GM10266 (cell line): ENCODE measurements around the gene EGFLAM.
"Not testable (repeated sequence)": the region's sequence is repeated elsewhere in the genome, so short reads cannot be mapped to it uniquely, and the experiment has no call there.

Experiments
- DNase-seq: peaks from one replicate; pipeline ENCODE4 v3.0.0; 2012; ENCODE audit errors: extremely low spot score
- CTCF ChIP-seq: IDR thresholded peaks from 2 replicates; pipeline ENCODE4 v1.5.1; 2012; ENCODE audit warnings: mild to moderate bottlenecking, low read depth; ENCODE audit not compliant: control insufficient read depth, insufficient read depth; ENCODE audit errors: missing control alignments

EGFLAM gene

GRCh38 chr5:38410304-38410990 lies 152.1 kb downstream of the EGFLAM start:
- TF ChIP-seq CTCF = no peak
- no peak for DNase-seq

DNA sequence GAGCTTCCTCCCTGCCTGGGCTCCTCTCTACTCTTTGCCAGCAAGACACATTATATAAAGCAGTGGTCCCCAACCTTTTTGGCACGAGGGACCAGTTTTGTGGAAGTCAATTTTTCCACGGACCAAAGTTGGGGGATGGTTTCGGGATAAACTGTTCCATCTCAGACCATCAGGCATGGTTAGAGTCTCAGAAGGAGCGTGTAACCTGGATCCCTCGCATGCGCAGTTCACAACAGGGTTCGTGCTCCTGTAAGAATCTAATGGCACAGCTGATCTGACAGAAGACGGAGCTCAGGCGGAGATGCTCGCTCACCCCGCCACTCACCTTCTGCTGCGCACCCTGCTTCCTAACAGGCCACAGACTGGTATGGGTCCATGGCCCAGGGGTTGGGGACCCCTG lies 155.3 kb downstream of the EGFLAM start:
- TF ChIP-seq CTCF = no peak
- DNase-seq = no peak

- no peak for TF ChIP-seq CTCF
- no peak for DNase-seq
Observed at GRCh38 chr5:38414348-38414747, 156.0 kb downstream of the EGFLAM start.

DNA sequence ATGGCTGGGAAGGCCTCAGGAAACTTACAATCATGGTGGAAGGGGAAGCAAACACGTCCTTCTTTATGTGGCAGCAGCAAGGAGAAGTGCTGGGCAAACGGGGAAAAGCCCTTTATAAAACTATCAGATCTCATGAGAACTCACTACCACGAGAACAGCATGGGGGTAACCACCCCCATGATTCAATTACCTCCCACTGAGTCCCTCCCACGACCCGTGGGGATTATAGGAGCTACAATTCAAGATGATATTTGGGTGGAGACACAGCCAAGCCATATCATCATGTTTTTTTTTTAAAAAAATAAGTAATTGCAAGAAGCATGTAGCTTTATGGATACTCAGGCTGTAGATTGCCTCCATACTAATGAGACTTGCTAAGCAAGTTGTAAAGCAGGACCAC lies 157.4 kb downstream of the EGFLAM start:
- not testable (repeated sequence) for DNase-seq

DNA sequence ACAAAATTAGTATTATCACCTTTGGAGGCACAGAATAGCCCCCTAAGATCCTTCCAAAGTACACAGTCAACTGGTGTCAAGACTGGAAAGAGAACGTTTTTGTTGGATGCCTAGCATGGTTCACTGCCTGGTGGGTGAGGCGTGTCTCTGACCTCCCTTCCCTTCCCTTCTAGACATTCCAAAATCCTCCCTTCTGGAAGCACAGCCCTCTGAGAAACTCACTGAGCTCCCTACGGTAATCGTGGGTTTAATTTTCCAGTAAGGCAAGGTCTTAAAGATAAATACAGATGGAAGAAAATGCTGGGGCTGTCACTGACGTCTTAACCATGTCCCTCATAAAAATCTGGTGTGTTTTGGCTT lies 159.3 kb downstream of the EGFLAM start:
- no peak for TF ChIP-seq CTCF

GRCh38 chr5:38420246-38420645 lies 161.9 kb downstream of the EGFLAM start:
- TF ChIP-seq CTCF = no peak
- DNase-seq = no peak

More for the DNA sequence above, 159.3 kb downstream of the EGFLAM start:
- no peak for DNase-seq

GRCh38 chr5:38420691-38421390 lies 162.5 kb downstream of the EGFLAM start:
- peak; percentile 51 for TF ChIP-seq CTCF

DNA sequence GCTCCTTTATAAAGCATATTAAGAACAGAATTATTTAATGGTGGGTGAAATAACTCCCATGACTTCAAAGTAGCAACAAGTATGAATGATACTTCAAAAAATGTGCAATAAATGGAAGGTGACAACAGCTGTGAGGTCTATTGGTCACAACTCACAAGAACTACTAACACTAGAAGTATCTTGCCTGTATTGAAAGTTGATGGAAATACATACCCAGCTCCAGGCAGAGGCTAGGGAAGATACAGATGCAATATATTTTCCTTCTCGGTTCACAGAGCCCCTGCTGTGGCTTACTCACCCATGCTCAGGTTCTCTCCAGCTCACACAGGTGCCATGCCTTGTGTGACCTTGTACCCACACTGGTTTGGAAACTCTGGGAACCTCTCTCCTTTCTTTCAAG lies 164.3 kb downstream of the EGFLAM start:
- DNase-seq = no peak

More at GRCh38 chr5:38420691-38421390, 162.5 kb downstream of the EGFLAM start:
- DNase-seq = peak; percentile 33

More for the DNA sequence above, 164.3 kb downstream of the EGFLAM start:
- no peak for TF ChIP-seq CTCF
